GM19438 (cell line): ENCODE measurements around the gene ADSS2.

Source experiments
- ATAC-seq: cut with Tn5 transposase; IDR thresholded peaks from one replicate; pipeline ENCODE4 v1.9.1; 2021; ENCODE audit warnings: low read depth; ENCODE audit not compliant: unreplicated experiment

The ADSS2 gene

DNA sequence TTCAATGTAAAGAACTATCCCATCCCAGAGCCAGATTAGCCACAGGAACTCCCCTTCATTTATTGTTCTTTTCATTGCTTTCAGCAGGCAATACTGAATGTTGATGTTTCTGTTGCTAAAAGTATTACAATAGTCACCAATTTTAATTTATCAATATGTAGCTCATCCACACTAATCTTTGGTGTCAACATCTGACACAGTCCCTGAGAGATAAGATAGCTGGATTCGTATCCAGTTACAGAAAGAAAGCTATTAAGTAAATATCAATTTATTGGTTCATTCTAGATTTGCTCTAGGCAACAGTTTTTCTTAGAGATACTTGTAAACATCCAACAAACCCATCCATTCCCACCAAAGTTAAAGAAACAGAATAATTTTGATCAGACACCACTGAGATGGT, 4.7 kb downstream of the ADSS2 start:
- ATAC-seq = no peak

DNA sequence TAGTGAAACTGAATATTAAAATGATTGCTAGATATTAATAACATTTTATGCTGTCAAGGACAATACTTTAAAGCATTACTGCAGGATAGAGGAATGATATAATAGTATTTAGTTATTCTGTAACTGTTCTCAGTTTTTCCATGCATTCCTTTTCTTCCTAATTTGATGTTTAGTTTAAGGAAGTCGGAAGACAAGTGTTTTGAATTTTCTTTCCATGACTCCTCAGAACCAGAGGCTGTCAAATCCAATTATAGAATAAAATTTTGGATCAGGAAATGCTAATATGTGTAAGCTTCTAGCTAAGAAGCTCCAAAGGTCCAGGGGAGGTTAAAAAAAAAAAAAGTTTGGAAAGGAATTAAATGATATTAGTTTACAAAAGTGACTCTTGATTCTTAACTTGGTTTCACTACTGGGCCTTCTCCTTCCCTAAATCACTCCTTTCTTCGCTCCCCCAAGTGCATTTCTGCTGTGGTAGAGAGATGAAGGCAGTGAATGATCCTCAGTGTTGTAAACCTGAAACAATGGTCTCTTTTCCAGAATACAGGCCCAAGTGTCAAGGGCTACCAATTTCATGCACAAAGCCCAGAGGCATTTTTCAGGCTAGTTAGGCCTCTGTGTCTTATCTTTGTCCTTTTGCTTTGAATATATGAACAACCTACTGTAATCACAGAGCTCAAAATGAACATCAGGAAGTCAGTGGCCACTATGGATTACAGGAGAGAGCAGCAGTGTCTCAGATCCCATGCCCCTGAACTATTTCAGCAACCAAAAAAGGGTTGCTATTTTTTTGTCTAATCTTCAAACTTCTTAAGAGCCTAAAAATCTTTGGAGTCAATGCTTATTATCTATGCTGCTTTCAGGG, 6.2 kb downstream of the ADSS2 start:
- ATAC-seq = no peak

DNA sequence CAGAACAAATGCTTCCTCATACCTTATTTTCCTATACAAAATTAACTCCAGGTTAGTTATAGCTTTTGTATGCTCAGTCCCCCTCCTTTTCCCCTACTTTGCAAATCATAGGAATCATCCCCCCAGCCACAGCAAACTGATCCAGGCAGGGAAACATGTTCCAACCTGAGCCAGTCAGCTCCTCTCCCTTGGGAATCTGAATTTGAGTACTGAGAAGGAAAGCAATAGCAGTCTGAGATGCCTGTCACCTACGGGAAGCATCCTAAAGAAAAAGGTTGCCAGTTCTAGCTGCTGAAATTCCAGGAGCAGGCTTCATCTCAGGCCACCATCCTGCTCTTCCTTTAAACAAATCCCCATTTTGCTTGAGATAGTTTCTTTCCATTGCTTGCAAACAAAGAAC, 6.9 kb downstream of the ADSS2 start:
- no peak for ATAC-seq

DNA sequence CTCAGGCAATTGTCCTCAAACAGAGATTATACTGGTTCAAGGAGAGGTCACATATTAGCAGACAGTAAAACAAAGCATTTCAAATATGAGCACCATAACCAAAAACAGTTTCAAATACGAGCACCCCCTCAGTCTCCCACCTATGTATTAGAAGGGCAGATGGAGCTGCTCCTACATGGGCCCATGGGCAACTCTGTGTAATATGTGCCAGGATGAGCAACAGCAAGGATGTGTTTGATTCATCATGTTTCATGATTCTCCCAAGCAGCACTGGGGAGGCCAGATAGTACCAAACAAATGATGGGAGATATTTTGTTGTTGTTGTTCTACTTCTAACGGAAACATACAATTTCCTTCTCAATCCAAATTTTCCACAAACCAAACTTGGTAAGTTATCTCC, 8.9 kb downstream of the ADSS2 start:
- ATAC-seq = no peak

DNA sequence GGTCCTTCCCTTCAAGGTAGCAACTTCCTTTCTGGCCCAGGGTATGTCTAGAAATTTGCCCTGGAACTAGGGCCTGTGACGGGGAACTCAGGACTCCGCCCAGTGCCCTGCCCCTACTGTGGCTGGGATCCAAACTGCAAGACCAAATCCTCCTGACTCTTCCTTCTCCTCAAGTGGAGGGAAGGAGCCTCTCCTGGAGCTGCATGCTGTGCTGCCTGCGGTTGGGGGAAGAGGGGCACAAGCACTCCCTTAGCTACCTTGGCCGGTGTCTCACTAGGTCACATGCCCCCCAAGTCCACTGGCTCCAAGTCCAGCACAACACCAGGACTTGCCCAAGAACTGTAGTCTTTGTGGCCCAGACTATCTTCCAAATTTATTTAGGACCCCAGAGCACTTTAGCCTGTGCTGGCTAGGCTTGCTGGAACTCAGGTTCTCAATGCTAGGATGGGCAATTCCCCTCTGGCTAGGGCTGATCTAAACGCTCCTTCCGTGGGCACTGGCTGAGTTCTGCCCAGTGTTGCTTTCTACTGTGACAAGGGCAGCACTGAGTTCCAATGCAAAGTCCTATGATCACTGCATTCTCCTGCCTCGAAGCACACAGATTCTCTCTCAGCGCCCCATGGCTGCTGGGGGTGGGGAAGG, 12.2 kb downstream of the ADSS2 start:
- no peak for ATAC-seq

DNA sequence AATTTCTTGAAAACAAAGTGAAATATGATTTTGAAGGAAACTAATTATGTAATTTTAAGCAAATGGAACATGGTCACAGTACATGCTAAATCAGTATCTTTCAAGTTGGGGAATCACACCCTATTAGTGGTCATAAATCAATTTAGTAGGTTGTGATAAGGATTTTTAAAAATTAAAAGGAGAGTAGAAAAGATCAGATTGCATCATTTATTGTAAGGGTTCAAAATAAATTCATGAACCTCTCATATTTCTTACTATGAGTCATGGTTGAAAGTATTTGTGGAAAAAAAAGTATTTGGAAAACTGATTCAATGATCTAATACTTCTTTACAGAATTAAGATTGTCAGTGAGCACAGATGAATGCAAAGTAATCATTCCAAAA, 14.6 kb downstream of the ADSS2 start:
- ATAC-seq = no peak

DNA sequence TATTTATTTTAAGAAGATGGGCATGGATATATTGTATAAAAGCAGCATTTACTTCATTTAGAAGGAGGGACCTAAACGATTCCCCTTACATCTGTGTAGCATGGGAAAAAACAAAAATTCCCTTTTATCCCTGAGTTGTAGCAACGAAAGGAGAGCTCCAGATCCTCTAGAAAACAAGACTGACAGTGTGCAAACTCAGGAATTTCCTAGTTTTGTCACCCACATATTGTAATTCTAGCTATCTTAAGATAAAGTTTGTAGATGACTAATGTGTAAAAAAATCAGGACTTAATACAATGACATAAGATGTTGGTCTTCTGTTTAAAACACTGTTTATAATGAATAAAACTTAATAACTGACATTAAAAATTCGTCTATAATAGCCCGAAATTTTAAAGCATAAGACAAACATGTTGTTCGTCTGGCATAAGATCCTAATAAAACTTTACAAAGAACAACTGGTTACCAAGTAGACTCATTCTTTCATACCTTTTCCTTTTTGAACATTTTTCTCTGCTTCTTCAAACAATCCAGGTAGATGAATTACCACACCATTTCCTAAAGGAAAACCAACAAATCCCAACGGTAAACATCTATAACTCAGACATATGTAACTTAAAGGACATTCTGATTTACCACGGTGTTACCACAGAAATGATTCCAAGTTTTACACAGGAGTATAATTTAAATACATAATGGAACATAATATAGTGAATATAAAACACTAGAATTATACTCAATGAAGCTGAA, 15.2 kb downstream of the ADSS2 start:
- ATAC-seq = no peak

DNA sequence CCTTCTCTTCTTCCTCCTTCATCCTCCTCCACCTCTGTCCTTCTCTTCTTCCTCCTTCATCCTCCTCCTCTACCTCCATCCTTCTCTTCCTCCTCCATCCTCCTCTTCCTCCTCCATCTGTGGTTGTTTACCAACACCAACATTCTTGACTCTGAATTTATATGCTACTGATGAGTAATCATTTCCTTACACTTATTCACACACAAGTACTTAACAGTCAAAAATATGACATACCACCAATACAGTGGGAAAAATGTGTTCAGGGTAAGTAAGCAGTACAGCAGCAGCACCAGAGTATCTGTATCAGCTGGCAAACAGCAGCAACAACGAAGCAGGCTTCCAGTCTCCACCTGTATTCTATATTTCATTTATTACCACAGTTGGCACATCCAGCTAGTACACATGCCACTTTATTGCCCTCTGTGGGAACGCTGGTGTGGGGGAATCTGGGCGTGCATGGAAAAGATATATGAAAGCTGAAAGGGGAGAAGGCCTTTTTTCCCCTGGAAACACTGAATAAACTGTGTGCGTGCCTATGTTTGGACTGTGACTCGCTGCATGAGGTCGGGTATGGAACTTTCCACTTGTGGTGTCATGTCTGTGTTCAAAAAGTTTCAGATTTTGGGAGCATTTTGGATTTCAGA, 16.0 kb downstream of the ADSS2 start:
- no peak for ATAC-seq

DNA sequence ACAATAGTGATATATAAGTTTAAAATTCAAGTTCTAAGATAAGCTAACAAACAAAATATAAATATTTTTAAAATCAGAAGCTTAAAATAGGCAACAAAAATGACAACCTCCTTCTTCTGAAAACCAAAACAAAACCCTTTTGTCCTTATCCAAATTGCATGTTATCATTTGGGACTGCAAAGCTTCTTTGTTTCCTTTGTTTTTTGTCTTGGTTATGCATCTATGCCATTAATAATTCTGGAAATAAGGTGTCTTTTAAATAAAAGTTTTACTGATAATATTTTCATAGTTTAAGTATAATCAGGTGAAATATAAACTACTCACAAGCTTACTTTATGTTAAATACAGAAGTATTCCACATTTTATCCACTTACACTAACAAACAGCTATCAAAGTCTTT, 20.5 kb downstream of the ADSS2 start:
- no peak for ATAC-seq

DNA sequence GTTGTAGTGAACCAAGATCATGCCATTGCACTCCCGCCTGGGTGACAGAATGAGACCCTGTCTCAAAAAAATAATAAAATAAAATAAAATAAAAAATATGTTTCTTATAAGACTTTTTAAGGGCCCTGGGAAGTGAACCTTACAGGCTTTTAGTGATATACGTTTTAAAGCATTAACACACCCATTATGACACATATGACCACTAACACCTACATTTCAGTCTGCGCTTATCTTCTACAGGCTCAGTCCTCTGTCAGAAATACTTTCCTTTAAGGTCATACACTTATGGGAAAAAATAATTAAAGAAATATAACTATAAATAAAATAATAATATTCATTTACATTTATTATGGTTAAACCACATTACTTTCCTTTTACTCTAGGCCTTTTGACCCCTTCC, 21.9 kb downstream of the ADSS2 start:
- no peak for ATAC-seq

DNA sequence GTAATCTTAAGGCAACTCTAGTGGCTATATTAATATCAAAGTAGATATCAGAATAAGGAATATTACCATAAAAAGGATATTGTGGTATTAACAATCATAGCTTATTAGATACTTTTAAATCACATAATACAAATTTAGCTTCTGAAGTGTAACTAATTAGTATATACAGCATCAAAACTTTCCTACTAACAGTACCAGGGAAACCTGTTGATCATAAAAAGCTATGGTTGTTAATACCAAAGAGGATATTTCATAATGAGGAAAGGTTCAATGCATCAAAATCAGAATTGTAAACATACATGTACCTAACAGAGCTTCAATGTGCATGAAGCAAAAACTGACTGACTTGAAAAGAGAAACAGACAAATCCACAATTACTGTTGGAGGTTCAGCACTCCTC, 24.1 kb downstream of the ADSS2 start:
- ATAC-seq = no peak

DNA sequence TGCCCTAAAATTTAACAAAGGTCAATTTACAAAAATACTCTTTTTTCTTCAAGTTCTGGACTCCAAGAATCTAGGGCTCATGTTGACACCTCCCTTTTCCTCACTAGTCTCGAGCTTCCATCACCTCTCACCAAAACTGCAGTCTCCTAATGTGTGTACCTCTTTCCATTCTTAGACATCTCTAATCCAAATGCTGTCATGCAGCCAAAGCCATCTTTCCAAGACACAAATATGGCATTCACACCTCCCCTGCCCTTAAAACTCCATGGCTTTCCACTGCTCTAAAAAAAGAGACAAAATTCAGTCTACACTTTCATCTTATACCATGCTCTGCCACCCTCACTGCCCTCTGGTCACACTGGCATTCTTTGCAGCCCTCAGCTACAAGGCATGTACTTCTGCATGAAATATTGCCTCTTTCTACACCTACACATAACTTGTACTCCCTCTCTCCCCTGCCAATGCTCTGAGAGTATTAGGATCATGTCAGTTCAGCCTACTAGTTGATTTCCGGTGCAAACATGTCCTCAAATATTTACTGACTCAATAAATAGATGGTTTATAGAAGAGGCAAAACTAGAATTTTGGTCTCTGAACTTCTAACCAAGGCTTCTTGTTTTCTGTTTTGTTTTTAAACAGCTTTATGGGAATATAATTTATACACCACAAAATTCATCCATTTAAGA, 26.9 kb downstream of the ADSS2 start:
- no peak for ATAC-seq

DNA sequence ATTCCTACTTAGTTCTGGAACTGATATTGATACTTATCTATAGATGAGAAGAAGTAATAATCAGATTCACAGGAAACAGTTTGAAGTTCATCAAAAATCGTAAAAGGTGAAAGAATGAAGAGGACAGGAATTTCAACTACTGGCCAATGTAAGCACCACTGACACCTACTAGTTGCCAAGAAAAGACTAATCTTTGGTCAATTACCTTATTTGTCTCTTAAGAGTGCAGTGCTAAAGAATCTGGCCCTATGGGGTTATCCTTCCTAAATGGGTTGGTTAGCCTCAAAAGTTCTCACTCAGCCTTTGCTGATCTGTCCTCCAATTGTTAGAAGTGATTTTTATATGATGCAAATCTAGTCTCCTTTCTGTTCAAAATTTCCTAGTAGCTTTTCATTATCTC, 29.5 kb downstream of the ADSS2 start:
- ATAC-seq = no peak

DNA sequence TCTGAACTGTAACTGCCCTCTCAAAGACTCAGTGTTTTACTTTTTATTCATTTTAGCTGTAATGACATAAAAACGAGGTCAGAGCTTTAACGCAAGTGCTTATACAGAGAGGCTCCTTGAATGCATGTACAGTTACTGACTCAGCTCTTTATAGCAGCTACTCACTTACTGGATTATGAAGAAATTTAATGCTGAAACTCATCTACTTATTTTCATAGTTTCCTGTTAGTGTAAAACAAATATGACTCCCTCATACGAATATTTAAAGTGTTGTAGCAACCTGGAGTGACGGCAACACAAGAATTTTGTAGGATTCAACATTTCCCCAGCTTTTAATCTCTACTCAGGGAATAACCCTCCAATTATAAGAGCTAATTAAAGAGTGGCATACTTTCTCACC, 32.7 kb downstream of the ADSS2 start:
- ATAC-seq = no peak

DNA sequence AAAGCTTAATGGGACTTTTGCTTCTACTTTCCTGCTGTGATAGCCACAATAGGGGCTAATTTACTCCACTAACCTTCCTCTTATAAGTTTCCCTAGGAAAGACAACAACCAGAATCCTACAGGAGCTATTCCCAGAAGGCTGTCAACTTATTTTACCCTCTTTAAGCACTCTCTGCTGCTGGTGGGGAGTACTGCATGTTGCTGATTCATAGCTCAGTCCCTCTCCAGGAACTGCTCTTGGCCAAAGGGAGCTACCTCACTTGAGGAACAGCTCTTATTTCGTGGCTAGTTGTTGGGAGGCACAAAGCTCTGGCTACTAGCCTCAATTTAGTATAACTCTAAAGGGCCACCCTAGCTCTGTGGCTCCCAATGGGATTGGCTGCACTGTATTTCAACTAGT, 37.2 kb downstream of the ADSS2 start:
- ATAC-seq = no peak

DNA sequence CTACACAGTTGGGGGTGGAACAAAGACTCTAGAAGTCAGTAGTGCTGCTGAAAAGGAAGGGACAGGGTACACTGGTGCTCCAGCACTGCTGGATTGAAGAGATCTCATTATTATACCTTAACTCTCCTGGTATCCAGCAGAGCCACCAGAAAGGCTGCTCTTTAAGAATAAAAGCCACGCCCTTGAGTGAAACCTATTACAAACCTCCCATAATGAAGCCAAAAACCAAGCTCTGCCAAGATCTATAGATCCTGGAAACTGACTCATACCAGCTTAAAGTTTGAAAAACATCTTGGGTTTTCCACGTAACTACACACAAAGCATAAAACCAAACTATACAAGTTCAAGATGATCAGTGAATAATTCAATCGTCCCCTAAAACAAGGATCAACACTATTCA, 38.0 kb downstream of the ADSS2 start:
- no peak for ATAC-seq

DNA sequence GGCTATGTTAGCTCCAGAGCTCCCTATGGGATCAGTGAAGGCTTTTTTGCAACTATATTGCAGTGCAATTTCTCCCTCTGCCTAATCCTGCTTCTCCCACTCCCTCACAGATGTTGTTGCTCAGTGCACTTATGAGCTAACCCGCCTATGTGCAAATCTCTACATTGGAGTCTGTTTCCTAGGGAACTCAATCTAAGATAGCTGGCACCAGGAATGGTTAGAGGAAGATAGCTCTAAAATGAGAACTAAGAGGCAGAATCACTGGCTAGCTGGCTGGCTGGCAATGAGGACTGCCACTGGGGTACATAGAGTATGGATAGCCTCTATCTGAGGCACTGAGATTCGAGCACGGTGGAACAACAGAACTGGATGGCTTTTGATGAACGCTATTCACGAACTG, 39.5 kb downstream of the ADSS2 start:
- no peak for ATAC-seq

DNA sequence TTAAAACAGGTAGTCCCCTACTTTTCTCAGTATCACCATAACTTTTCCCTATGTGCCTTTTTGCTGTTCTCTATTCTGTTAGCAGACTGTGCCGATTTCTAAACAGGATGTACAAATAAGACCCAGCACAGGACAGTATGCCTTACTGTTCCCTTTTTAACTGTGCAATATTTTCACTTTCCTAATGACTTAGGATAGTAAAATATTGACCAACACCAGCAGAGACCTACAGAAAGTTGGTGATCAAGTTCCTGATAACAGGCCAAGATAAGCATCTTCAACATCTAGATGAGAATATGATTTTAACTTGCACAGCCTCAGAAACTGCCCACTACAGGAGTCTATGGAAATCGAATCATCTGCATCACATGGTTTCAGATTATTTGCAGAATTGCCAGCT, 42.0 kb downstream of the ADSS2 start:
- peak; percentile 88 for ATAC-seq

DNA sequence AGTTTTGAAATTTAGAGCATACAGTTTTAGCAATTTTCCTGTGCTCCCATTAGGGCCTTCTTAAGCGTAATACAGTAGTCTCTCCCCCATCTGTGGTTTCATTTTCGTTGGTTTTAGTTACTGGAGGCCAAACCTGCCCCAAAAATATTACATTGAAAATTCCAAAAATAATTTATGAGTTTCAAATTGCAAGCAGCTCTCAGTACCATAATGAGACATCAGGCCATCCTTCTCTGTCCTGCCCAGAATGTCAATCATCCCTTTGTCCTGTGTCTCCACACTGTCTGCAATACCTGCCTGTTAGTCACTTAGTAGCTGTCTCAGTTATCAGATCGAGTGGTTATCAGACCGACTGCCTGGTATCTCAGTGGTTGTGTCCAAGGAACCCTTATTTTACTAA, 45.4 kb downstream of the ADSS2 start:
- peak; percentile 71 for ATAC-seq

DNA sequence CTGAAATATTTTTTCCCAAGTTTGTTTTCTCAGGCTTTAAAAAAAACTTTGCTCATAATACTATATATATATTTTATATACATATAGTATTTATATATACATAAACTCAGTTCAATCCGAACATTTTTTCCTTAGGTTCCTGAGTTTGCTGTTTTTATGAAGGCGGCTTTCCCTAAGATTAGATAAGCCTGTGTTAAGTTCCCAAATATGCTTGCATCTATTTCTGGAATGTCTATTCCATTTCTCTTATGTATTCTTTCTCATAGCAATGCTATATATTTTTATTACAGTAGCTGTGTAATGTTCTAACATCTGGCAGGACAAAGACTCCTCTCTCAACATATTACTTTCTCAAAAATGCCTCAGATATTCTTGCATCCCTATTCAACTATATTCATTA, 45.9 kb downstream of the ADSS2 start:
- ATAC-seq = no peak

DNA sequence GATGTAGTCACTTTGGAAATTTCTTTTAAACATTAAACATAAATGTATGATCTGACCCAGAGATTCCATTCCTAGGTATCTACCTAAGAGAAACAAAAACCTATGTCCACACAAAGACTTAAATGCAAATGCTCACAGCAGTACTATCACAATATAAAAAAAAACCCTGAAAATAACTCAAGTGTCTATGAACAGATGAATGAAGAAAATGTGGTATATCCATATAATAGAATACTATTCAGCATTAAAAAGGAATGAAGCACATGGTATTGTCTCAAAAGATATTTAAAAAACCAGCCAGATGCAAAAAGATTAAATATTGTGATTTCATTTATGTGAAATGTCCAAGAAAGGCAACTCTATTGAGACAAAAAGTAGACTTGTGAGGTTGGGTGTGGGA, 48.3 kb downstream of the ADSS2 start:
- no peak for ATAC-seq
